Neural crest cell (in vitro differentiated cells): ENCODE measurements around the gene SPRR4. TPM values are rescaled to one million over a fixed set of nuclear protein-coding genes. Genes with fewer than 3 reads are reported as not detected.
"Not testable (repeated sequence)": the region's sequence is repeated elsewhere in the genome, so short reads cannot be mapped to it uniquely, and the experiment has no call there.

ENCODE experiments used
- DNase-seq: peaks from one replicate; pipeline ENCODE4 v3.0.0; 2021; ENCODE audit warnings: low read depth, mixed read lengths, low spot score
- H3K27ac Mint-ChIP-seq: one replicate; pipeline ENCODE4 v1.8.0; 2021; ENCODE audit warnings: mild to moderate bottlenecking, mixed read lengths; ENCODE audit not compliant: unreplicated experiment
- H3K27me3 Mint-ChIP-seq: 2 replicates; pipeline ENCODE4 v1.8.0; 2021; ENCODE audit warnings: low read depth, mild to moderate bottlenecking, mixed read lengths
- H3K36me3 Mint-ChIP-seq: 2 replicates; pipeline ENCODE4 v1.8.0; 2021; ENCODE audit warnings: low read depth, mild to moderate bottlenecking, mixed read lengths
- H3K4me1 Mint-ChIP-seq: 2 replicates; pipeline ENCODE4 v1.8.0; 2021; ENCODE audit warnings: mixed read lengths
- H3K4me3 Mint-ChIP-seq: one replicate; pipeline ENCODE4 v1.8.0; 2021; ENCODE audit warnings: mild to moderate bottlenecking, mixed read lengths
- H3K9me3 Mint-ChIP-seq: 2 replicates; pipeline ENCODE4 v1.8.0; 2021; ENCODE audit warnings: mixed read lengths
- CTCF ChIP-seq: fragments of 200-600 bp; sonication (generic); conservative IDR thresholded peaks from 2 replicates; pipeline ENCODE4 v1.5.0; 2021; ENCODE audit warnings: antibody characterized with exemption, mild to moderate bottlenecking
- total RNA-seq: library from RNA; stranded (reverse); gene quantifications from 2 replicates; pipeline ENCODE4 v1.2.1, GENCODE V29; 2021

Gene SPRR4
- total RNA-seq, 1 donor from 2014 or later, result not detected

- H3K4me3 Mint-ChIP-seq, result no peak within 1 kb of the TSS
- TF ChIP-seq CTCF, result no peak
- no peaks in the 10 kb centered on the region for H3K36me3 Mint-ChIP-seq
- H3K27me3 Mint-ChIP-seq, result peaks cover 10% of the 10 kb centered on the region
- H3K4me1 Mint-ChIP-seq, result no peaks in the 10 kb centered on the region
- H3K27ac Mint-ChIP-seq, result no peak within 1 kb of the TSS
- no peak for DNase-seq
- peaks cover 7% of the 10 kb centered on the region for H3K9me3 Mint-ChIP-seq
Observed at GRCh38 chr1:153001382-153001781, 30.9 kb downstream of the SPRR4 start, which contains the start of gene SPRR3. Gene SPRR3 (plus strand): TSS chr1:153001749. CDS start chr1:153003021, 1,272 bp downstream.

- not testable (repeated sequence) for H3K27ac Mint-ChIP-seq, H3K4me1 Mint-ChIP-seq, H3K27me3 Mint-ChIP-seq, H3K4me3 Mint-ChIP-seq, H3K9me3 Mint-ChIP-seq, DNase-seq, H3K36me3 Mint-ChIP-seq
Observed at GRCh38 chr1:153011235-153011758, 40.8 kb downstream of the SPRR4 start.

- H3K27me3 Mint-ChIP-seq, result peaks cover 14% of the 10 kb centered on the region
- not testable (repeated sequence) for H3K4me3 Mint-ChIP-seq, H3K9me3 Mint-ChIP-seq, H3K4me1 Mint-ChIP-seq, H3K27ac Mint-ChIP-seq, H3K36me3 Mint-ChIP-seq, DNase-seq
Observed at GRCh38 chr1:153021829-153022228, 51.4 kb downstream of the SPRR4 start.

Other genes with a start within 250 kb of the SPRR4 start
- not detected in 2 replicates for gene KPRP, start 212.6 kb upstream of the SPRR4 start, total RNA-seq
- gene LCE1F, start 195.5 kb upstream of the SPRR4 start, total RNA-seq, result not detected in 2 replicates
- gene LCE1E, start 184.4 kb upstream of the SPRR4 start, total RNA-seq, result not detected in 2 replicates
- not detected in 2 replicates for gene LCE1D, start 173.9 kb upstream of the SPRR4 start, total RNA-seq
- not detected in 2 replicates for gene LCE1C, start 164.0 kb upstream of the SPRR4 start, total RNA-seq
- not detected in 2 replicates for gene LCE1B, start 158.7 kb upstream of the SPRR4 start, total RNA-seq
- gene LCE1A, start 143.2 kb upstream of the SPRR4 start, total RNA-seq, result not detected in 2 replicates
- not detected in 2 replicates for gene LCE6A, start 127.8 kb upstream of the SPRR4 start, total RNA-seq
- not detected in 2 replicates for gene LCE7A, start 110.7 kb upstream of the SPRR4 start, total RNA-seq
- gene SMCP, start 92.3 kb upstream of the SPRR4 start, total RNA-seq, result not detected in 2 replicates
- gene IVL, start 62.1 kb upstream of the SPRR4 start, total RNA-seq, result not detected in 2 replicates
- not detected in 2 replicates for gene SPRR5, start 23.4 kb upstream of the SPRR4 start, total RNA-seq
- gene SPRR1A, start 13.4 kb downstream of the SPRR4 start, total RNA-seq, result not detected in 2 replicates
- gene SPRR3, start 31.1 kb downstream of the SPRR4 start, total RNA-seq, result not detected in 2 replicates
- gene SPRR1B, start 60.6 kb downstream of the SPRR4 start, total RNA-seq, result not detected in 2 replicates
- gene SPRR2D, start 70.5 kb downstream of the SPRR4 start, total RNA-seq, result not detected in 2 replicates
- not detected in 2 replicates for gene SPRR2A, start 86.9 kb downstream of the SPRR4 start, total RNA-seq
- not detected in 2 replicates for gene SPRR2B, start 101.0 kb downstream of the SPRR4 start, total RNA-seq
- not detected in 2 replicates for gene SPRR2E, start 123.9 kb downstream of the SPRR4 start, total RNA-seq
- not detected in 2 replicates for gene SPRR2F, start 142.9 kb downstream of the SPRR4 start, total RNA-seq
- not detected in 2 replicates for gene SPRR2G, start 180.2 kb downstream of the SPRR4 start, total RNA-seq
- gene LELP1, start 232.8 kb downstream of the SPRR4 start, total RNA-seq, result not detected in 2 replicates
- gene PRR9, start 246.9 kb downstream of the SPRR4 start, total RNA-seq, result not detected in 2 replicates